Measurements from ENCODE around the gene NAB1.

- TF ChIP-seq ZFP69B (tag by site-specific recombination; IDR thresholded peaks at IDR 0.05), result no peak
- TF ChIP-seq, protein P1, sequence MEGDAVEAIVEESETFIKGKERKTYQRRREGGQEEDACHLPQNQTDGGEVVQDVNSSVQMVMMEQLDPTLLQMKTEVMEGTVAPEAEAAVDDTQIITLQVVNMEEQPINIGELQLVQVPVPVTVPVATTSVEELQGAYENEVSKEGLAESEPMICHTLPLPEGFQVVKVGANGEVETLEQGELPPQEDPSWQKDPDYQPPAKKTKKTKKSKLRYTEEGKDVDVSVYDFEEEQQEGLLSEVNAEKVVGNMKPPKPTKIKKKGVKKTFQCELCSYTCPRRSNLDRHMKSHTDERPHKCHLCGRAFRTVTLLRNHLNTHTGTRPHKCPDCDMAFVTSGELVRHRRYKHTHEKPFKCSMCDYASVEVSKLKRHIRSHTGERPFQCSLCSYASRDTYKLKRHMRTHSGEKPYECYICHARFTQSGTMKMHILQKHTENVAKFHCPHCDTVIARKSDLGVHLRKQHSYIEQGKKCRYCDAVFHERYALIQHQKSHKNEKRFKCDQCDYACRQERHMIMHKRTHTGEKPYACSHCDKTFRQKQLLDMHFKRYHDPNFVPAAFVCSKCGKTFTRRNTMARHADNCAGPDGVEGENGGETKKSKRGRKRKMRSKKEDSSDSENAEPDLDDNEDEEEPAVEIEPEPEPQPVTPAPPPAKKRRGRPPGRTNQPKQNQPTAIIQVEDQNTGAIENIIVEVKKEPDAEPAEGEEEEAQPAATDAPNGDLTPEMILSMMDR (tag by site-specific recombination; IDR thresholded peaks at IDR 0.05), result no peak
- TF ChIP-seq, protein P2, sequence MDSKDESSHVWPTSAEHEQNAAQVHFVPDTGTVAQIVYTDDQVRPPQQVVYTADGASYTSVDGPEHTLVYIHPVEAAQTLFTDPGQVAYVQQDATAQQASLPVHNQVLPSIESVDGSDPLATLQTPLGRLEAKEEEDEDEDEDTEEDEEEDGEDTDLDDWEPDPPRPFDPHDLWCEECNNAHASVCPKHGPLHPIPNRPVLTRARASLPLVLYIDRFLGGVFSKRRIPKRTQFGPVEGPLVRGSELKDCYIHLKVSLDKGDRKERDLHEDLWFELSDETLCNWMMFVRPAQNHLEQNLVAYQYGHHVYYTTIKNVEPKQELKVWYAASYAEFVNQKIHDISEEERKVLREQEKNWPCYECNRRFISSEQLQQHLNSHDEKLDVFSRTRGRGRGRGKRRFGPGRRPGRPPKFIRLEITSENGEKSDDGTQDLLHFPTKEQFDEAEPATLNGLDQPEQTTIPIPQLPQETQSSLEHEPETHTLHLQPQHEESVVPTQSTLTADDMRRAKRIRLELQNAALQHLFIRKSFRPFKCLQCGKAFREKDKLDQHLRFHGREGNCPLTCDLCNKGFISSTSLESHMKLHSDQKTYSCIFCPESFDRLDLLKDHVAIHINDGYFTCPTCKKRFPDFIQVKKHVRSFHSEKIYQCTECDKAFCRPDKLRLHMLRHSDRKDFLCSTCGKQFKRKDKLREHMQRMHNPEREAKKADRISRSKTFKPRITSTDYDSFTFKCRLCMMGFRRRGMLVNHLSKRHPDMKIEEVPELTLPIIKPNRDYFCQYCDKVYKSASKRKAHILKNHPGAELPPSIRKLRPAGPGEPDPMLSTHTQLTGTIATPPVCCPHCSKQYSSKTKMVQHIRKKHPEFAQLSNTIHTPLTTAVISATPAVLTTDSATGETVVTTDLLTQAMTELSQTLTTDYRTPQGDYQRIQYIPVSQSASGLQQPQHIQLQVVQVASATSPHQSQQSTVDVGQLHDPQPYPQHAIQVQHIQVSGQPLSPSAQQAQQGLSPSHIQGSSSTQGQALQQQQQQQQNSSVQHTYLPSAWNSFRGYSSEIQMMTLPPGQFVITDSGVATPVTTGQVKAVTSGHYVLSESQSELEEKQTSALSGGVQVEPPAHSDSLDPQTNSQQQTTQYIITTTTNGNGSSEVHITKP (tag by site-specific recombination; IDR thresholded peaks at IDR 0.05), result no peak
- no peak for TF ChIP-seq ZFP3 (tag by site-specific recombination; IDR thresholded peaks at IDR 0.05; ENCODE audit: low read depth)
- no peak for TF ChIP-seq ZNF292 (tag by site-specific recombination; IDR thresholded peaks at IDR 0.05; ENCODE audit: borderline replicate concordance, low read depth)
Observed at GRCh38 chr2:190718652-190719526, 70.0 kb downstream of the NAB1 start.

Data from HEK293 (cell line).